ENCODE data around the gene ERG28.

ERG28 gene

DNA sequence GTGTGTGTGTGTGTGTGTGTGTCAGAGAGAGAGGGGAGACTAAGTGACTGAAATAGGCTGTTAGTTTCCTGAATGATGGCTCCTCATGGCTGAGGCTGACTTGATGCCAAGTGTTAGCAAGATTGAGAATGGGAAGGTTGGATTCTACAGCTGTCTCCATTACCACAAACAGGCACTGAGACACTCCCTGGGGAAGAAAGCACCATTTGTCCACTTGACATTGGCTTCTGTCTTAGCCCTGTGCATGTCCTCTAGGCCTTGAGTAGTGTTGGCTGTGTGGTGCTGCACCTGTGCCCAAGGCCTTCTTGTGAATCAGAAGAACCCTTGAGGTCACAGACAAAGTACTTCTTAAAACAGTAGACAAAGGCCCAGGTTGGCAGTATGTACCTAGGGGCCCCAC is 15.6 kb downstream of the ERG28 start:
- no peak overlapping the region for H3K4me3 ChIP-seq (replicated peaks; ENCODE audit: low read depth, low read length)
- TF ChIP-seq, protein P1, sequence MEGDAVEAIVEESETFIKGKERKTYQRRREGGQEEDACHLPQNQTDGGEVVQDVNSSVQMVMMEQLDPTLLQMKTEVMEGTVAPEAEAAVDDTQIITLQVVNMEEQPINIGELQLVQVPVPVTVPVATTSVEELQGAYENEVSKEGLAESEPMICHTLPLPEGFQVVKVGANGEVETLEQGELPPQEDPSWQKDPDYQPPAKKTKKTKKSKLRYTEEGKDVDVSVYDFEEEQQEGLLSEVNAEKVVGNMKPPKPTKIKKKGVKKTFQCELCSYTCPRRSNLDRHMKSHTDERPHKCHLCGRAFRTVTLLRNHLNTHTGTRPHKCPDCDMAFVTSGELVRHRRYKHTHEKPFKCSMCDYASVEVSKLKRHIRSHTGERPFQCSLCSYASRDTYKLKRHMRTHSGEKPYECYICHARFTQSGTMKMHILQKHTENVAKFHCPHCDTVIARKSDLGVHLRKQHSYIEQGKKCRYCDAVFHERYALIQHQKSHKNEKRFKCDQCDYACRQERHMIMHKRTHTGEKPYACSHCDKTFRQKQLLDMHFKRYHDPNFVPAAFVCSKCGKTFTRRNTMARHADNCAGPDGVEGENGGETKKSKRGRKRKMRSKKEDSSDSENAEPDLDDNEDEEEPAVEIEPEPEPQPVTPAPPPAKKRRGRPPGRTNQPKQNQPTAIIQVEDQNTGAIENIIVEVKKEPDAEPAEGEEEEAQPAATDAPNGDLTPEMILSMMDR (IDR thresholded peaks at IDR 0.05; ENCODE audit: low read length, missing control alignments), result no peak
- no peak for DNase-seq (ENCODE audit: low read depth)

DNA sequence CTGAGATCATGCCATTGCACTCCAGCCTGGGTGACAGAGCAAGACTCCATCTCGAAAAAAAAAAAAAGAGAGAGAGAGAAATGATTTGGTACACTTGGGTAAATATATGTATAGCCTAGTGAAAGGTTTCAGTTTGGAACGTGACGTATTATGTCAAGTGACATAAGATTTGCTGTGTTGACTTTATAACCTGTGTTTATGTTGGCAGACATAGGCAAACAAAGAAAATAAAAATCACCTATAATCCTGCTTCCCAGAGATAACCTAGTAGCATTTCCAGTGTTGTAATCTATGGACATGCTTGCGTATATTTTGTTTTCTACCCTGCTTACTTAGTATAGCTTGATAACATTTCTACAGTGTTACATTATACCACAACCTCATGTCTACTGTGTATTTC is 16.7 kb downstream of the ERG28 start:
- H3K4me3 ChIP-seq (replicated peaks; ENCODE audit: low read depth, low read length), result no peak overlapping the region
- no peak for DNase-seq (ENCODE audit: low read depth)
- TF ChIP-seq, protein P1 (IDR thresholded peaks at IDR 0.05; ENCODE audit: low read length, missing control alignments), result no peak

DNA sequence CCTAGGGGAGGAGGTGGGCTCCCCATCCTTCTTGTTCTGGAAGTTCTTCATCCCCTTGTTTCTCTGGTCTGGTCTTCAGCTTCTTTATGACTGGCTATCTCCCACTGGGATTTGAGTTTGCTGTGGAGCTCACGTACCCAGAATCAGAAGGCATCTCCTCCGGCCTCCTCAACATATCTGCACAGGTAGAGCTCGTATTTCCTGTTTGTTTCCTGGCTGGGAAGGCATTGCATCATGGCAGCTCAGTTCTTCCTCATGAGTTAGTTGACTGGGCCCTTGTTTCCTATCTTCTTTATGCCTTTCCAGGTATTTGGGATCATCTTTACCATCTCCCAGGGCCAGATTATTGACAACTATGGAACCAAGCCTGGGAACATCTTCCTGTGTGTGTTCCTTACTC is 19.8 kb downstream of the ERG28 start:
- DNase-seq (ENCODE audit: low read depth), result no peak
- TF ChIP-seq, protein P1 (IDR thresholded peaks at IDR 0.05; ENCODE audit: low read length, missing control alignments), result no peak

DNA sequence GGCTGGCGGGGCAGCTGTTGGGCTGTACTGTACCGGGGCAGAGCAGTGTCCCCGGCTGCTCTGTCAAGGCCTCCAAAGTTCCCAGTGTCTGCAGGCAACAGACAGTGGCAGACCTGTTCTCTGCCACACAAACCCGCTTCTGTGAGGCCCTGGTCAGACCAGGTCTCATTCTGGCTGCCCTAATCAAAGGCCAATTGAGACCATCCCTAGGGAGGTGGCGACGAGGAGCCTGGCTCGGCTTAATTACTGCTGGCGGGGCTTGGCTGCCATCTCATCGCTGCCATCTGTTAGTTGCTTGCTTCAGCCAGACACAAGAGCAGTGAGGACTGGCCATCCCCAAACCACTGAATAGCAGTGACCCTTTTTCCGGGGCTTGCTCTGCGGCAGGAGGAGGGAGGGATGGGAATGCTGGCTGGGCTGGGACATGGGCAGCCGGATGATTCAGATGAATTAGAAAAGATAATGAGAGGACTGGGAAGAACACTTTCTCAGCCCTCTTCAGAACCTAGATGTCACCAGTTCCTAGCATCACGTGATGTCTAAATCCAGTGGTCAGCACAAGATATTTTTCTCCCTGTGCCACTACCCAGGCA is 24.5 kb downstream of the ERG28 start:
- no peak overlapping the region for H3K4me3 ChIP-seq (replicated peaks; ENCODE audit: low read depth, low read length)
- peak; percentile 48 for DNase-seq (ENCODE audit: low read depth)
- TF ChIP-seq, protein P1 (IDR thresholded peaks at IDR 0.05; ENCODE audit: low read length, missing control alignments), result no peak

More for the DNA sequence above, 19.8 kb downstream of the ERG28 start:
- no peak overlapping the region for H3K4me3 ChIP-seq (replicated peaks; ENCODE audit: low read depth, low read length)

DNA sequence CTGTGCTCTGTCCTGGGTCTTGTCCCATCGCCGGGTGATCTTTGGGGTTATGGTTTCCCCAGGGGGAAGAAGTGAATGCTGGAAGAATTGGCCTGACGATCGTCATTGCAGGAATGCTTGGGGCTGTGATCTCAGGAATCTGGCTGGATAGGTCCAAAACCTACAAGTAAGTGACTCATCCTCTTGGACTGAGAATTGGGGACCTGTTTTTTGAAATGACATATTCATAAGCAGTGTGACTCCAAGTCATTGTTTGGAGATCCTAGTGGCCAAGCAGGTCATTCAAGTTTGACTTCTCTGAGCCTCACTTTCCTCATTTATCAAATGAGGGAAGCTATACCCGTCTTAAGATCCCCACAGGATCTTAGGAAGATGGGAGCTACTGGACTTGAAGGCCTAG is 25.8 kb downstream of the ERG28 start:
- no peak overlapping the region for H3K4me3 ChIP-seq (replicated peaks; ENCODE audit: low read depth, low read length)
- TF ChIP-seq, protein P1 (IDR thresholded peaks at IDR 0.05; ENCODE audit: low read length, missing control alignments), result no peak
- no peak for DNase-seq (ENCODE audit: low read depth)

DNA sequence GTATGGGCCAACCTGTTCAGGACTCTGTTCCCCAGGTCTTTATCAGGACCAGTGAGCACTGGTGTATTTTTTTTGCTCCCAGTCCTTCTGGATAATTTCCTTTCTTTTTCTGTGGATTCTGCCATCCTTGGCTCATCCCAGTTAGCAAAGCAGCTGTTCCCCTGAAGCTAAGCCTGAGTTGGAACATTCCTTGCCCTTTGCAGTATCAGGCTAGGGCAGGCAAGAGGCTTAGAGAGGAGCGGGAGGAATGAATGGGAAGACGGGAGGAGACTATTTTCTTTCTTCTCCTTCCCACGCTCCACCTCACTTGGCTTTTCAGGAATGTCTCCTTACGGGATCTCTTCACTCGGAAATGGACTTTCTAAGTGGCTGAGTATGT is 29.2 kb downstream of the ERG28 start:
- DNase-seq (ENCODE audit: low read depth), result peak; percentile 39
- TF ChIP-seq, protein P1 (IDR thresholded peaks at IDR 0.05; ENCODE audit: low read length, missing control alignments), result no peak
- no peak overlapping the region for H3K4me3 ChIP-seq (replicated peaks; ENCODE audit: low read depth, low read length)

Measured in fibroblast of pulmonary artery (primary cell).